Peyer's patch (tissue), 4 donors: ENCODE measurements around the gene ZNF343. TPM values are rescaled to one million over a fixed set of nuclear protein-coding genes. Genes with fewer than 3 reads are reported as not detected.

ENCODE experiments used
- DNase-seq, 3 donors: peaks; one replicate each; pipeline ENCODE4 v3.0.0-alpha.2; 2017 to 2019
- H3K27ac ChIP-seq, 4 donors: fragments of 200-600 bp; sonication (generic); one replicate each; pipeline ENCODE4 v1.5.1; 2016 to 2019
- H3K27me3 ChIP-seq, 2 donors: fragments of 200-600 bp; sonication (generic); one replicate each; pipeline ENCODE4 v1.5.1; 2019
- H3K36me3 ChIP-seq, 3 donors: fragments of 200-600 bp; sonication (generic); one replicate each; pipeline ENCODE4 v1.5.1; 2016 to 2019
- H3K4me1 ChIP-seq, 4 donors: fragments of 200-600 bp; sonication (generic); one replicate each; pipeline ENCODE4 v1.5.1; 2016 to 2019
- H3K4me3 ChIP-seq, 4 donors: fragments of 200-600 bp; sonication (generic); 1 replicate in 3 of 4; 2 replicates in 1 of 4; pipeline ENCODE4 v1.5.1; 2016 to 2019; ENCODE audit warnings: mild to moderate bottlenecking in 1 of 4
- H3K9me3 ChIP-seq, 4 donors: fragments of 200-600 bp; sonication (generic); one replicate each; pipeline ENCODE4 v1.5.1; 2016 to 2019; ENCODE audit warnings: mild to moderate bottlenecking in 1 of 4
- CTCF ChIP-seq, 6 experiments: fragments of 450-650 bp in 4 of 6; fragments of 200-600 bp in 2 of 6; sonication (generic) in 1 of 6; IDR thresholded peaks; one replicate each; pipeline ENCODE4 v1.5.1; 2017 to 2019; ENCODE audit warnings: antibody characterized with exemption in 6 of 6, mild to moderate bottlenecking in 3 of 6, moderate library complexity in 1 of 6
- POLR2A ChIP-seq, 2 donors: fragments of 450-650 bp; IDR thresholded peaks; one replicate each; pipeline ENCODE4 v1.5.1; 2017; ENCODE audit warnings: antibody characterized with exemption in 2 of 2, mild to moderate bottlenecking in 2 of 2, moderate library complexity in 2 of 2
- total RNA-seq, 4 donors: library from RNA; depleted of rRNA; stranded (reverse); fragments of >200 nt; gene quantifications; one replicate each; pipeline ENCODE4 v1.1.0, GENCODE V29; 2016

The ZNF343 gene
- total RNA-seq, 4 donors from 2014 or later: 6.3 to 13.3 (median 8.7) TPM

GRCh38 chr20:2467412-2467811, 41.3 kb downstream of the ZNF343 start:
- Histone ChIP-seq H3K9me3 (no peaks in the 10 kb centered on the region), H3K4me1 (peaks cover 0 to 21% (median 8%) of the 10 kb centered on the region in 4 donors), H3K27me3 (no peaks in the 10 kb centered on the region), H3K4me3 (no peak overlapping the region), H3K27ac (no peak overlapping the region), H3K36me3 (peaks cover 0 to 53% (median 10%) of the 10 kb centered on the region in 3 donors)
- DNase-seq: no peak
- TF ChIP-seq POLR2A (IDR thresholded peaks at IDR 0.05) (no peak), CTCF (IDR thresholded peaks at IDR 0.05) (no peak)

- Histone ChIP-seq H3K9me3 (no peaks in the 10 kb centered on the region), H3K27me3 (no peaks in the 10 kb centered on the region), H3K27ac (no peak overlapping the region), H3K4me1 (peaks cover 0 to 21% (median 8%) of the 10 kb centered on the region in 4 donors), H3K4me3 (no peak overlapping the region), H3K36me3 (peaks cover 0 to 76% (median 11%) of the 10 kb centered on the region in 3 donors)
- DNase-seq: no peak
- TF ChIP-seq CTCF (IDR thresholded peaks at IDR 0.05): no peak
- TF ChIP-seq POLR2A (IDR thresholded peaks at IDR 0.05): no peak
These were observed 43.6 kb downstream of the ZNF343 start for GRCh38 chr20:2465100-2465499.

GRCh38 chr20:2463616-2464365, 44.9 kb downstream of the ZNF343 start:
- H3K4me3 ChIP-seq: no peak overlapping the region
- no peak for TF ChIP-seq POLR2A (IDR thresholded peaks at IDR 0.05)
- no peak for TF ChIP-seq CTCF (IDR thresholded peaks at IDR 0.05)
- no peaks in the 10 kb centered on the region for H3K9me3 ChIP-seq
- no peak overlapping the region for H3K27ac ChIP-seq
- H3K36me3 ChIP-seq: peaks cover 0 to 86% (median 11%) of the 10 kb centered on the region in 3 donors
- no peaks in the 10 kb centered on the region for H3K27me3 ChIP-seq
- H3K4me1 ChIP-seq: peaks cover 0 to 10% (median 2%) of the 10 kb centered on the region in 4 donors
- no peak for DNase-seq

DNA sequence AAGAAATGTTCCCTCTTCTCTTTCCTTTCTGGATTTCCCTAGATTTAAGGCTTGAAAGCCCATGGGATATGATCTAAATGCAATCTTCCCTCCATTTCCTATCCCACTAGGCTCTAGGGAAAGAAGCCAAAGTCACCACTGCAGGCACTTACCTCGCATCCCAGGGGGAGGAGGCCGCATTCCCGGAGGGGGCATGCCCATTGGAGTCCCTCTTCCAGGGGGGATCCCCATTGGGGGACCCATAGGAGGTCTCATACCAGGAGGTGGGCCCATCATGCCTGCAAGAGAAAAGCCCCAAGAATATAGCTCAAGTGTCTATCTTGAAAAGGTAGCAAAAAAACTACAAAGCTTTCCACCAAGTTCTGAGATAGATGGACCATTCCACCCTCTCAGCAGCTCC, 46.2 kb downstream of the ZNF343 start:
- no peak overlapping the region for H3K4me3 ChIP-seq
- no peak for DNase-seq
- TF ChIP-seq POLR2A (IDR thresholded peaks at IDR 0.05) (no peak), CTCF (IDR thresholded peaks at IDR 0.05) (no peak)
- no peak overlapping the region for H3K27ac ChIP-seq
- H3K4me1 ChIP-seq: no peaks in the 10 kb centered on the region
- H3K36me3 ChIP-seq: peaks cover 0 to 84% (median 11%) of the 10 kb centered on the region in 3 donors
- no peaks in the 10 kb centered on the region for H3K9me3 ChIP-seq
- H3K27me3 ChIP-seq: no peaks in the 10 kb centered on the region

DNA sequence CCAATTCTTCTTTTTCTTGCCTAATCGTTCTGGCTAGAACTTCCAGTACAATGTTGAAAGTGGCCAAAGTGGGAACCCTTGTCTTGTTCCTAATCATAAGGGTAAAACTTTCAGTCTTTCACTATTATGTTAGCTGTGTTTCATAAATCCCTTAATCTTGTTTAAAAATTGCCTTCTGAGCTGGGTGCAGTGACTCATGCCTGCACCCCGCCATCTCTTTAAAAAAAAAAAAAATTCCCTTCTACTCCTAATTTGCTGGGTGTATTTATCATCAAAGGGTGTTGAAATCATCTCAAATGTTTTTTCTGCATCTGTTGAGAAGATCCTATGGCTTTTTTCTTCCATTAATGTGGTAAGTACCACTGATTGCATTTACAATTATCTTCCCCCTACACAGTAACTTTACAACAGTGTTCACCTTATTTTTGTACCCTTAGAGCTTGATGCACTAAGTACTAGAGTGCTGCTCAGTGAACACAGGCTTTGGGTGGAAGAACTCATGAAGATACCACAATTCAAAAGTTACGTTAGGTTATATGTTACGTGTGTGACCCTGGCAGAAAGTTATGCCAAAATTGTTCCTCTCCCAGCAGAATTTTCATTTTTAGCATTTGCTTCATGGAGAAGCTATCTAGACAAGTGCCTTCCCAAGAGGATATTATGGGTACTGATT, 47.8 kb downstream of the ZNF343 start:
- Histone ChIP-seq H3K27me3 (no peaks in the 10 kb centered on the region), H3K36me3 (peaks cover 0 to 68% (median 11%) of the 10 kb centered on the region in 3 donors), H3K27ac (no peak overlapping the region), H3K4me3 (no peak overlapping the region), H3K9me3 (no peaks in the 10 kb centered on the region), H3K4me1 (no peaks in the 10 kb centered on the region)
- TF ChIP-seq CTCF (IDR thresholded peaks at IDR 0.05) (no peak), POLR2A (IDR thresholded peaks at IDR 0.05) (no peak)
- no peak for DNase-seq
